Activated T-helper 1 cell treated with Interleukin-2 at 50 U/mL for 16 hours (primary cell): ENCODE measurements around the gene ABCG1.

Experiments
- DNase-seq: peaks from one replicate; pipeline ENCODE4 v3.0.0-alpha.2; 2020; ENCODE audit warnings: low read depth

Gene ABCG1

GRCh38 chr21:42232176-42232825, 13.4 kb downstream of the ABCG1 start:
- no peak for DNase-seq

- DNase-seq = peak; percentile 61
These were observed 14.4 kb downstream of the ABCG1 start for GRCh38 chr21:42233067-42233961.

- DNase-seq = no peak
These were observed 15.1 kb downstream of the ABCG1 start for GRCh38 chr21:42234041-42234440.

- DNase-seq = peak; percentile 74
These were observed 15.7 kb downstream of the ABCG1 start for GRCh38 chr21:42234464-42235241.

- DNase-seq = no peak
These were observed 16.7 kb downstream of the ABCG1 start for GRCh38 chr21:42235593-42235992.

GRCh38 chr21:42236014-42236413, 17.1 kb downstream of the ABCG1 start:
- DNase-seq = no peak

GRCh38 chr21:42236693-42237092, 17.8 kb downstream of the ABCG1 start:
- no peak for DNase-seq

GRCh38 chr21:42237161-42237560, 18.2 kb downstream of the ABCG1 start:
- DNase-seq = no peak

- DNase-seq = no peak
These were observed 18.6 kb downstream of the ABCG1 start for GRCh38 chr21:42237577-42237976.

GRCh38 chr21:42238185-42238934, 19.4 kb downstream of the ABCG1 start:
- no peak for DNase-seq

- no peak for DNase-seq
These were observed 20.6 kb downstream of the ABCG1 start for GRCh38 chr21:42239556-42239955.

- DNase-seq = no peak
These were observed 21.0 kb downstream of the ABCG1 start for GRCh38 chr21:42239973-42240372.

GRCh38 chr21:42242611-42243010, 23.7 kb downstream of the ABCG1 start:
- DNase-seq = no peak

- DNase-seq = no peak
These were observed 24.1 kb downstream of the ABCG1 start for GRCh38 chr21:42243026-42243425.

- no peak for DNase-seq
These were observed 26.6 kb downstream of the ABCG1 start for GRCh38 chr21:42245331-42246193.

GRCh38 chr21:42247716-42248115, 28.8 kb downstream of the ABCG1 start:
- no peak for DNase-seq

GRCh38 chr21:42248241-42248640, 29.3 kb downstream of the ABCG1 start:
- no peak for DNase-seq

GRCh38 chr21:42248783-42249597, 30.1 kb downstream of the ABCG1 start:
- no peak for DNase-seq

GRCh38 chr21:42250422-42251403, 31.8 kb downstream of the ABCG1 start:
- DNase-seq = no peak
